NCI-H446 treated with DMSO at 0.1 percent for 48 hours (cell line): ENCODE data around the gene KCNQ4.

Source experiments
- DNase-seq: peaks from one replicate; lab custom pipeline; 2025; lab: John Stamatoyannopoulos, UW

The KCNQ4 gene

GRCh38 chr1:40795811-40796586, 12.4 kb downstream of the KCNQ4 start:
- no peak for DNase-seq

- no peak for DNase-seq
These were observed 13.5 kb downstream of the KCNQ4 start for GRCh38 chr1:40796939-40797667.

GRCh38 chr1:40797668-40798010, 14.1 kb downstream of the KCNQ4 start:
- no peak for DNase-seq

- no peak for DNase-seq
These were observed 15.0 kb downstream of the KCNQ4 start for GRCh38 chr1:40798366-40799281.

GRCh38 chr1:40799351-40799867, 15.8 kb downstream of the KCNQ4 start:
- DNase-seq: no peak

GRCh38 chr1:40801742-40802077, 18.1 kb downstream of the KCNQ4 start:
- no peak for DNase-seq

- DNase-seq: no peak
These were observed 18.6 kb downstream of the KCNQ4 start for GRCh38 chr1:40802078-40802741.

GRCh38 chr1:40802742-40803113, 19.1 kb downstream of the KCNQ4 start:
- DNase-seq: no peak

- DNase-seq: no peak
These were observed 19.9 kb downstream of the KCNQ4 start for GRCh38 chr1:40803447-40803846.

- no peak for DNase-seq
These were observed 20.3 kb downstream of the KCNQ4 start for GRCh38 chr1:40803902-40804301.

- DNase-seq: no peak
These were observed 22.7 kb downstream of the KCNQ4 start for GRCh38 chr1:40806240-40806639.

- DNase-seq: no peak
These were observed 23.4 kb downstream of the KCNQ4 start for GRCh38 chr1:40806731-40807695.

GRCh38 chr1:40808002-40808401, 24.4 kb downstream of the KCNQ4 start:
- no peak for DNase-seq

- no peak for DNase-seq
These were observed 24.9 kb downstream of the KCNQ4 start for GRCh38 chr1:40808444-40808843.

- DNase-seq: no peak
These were observed 25.3 kb downstream of the KCNQ4 start for GRCh38 chr1:40808909-40809308.

- DNase-seq: no peak
These were observed 27.3 kb downstream of the KCNQ4 start for GRCh38 chr1:40810927-40811326.

- no peak for DNase-seq
These were observed 31.8 kb downstream of the KCNQ4 start for GRCh38 chr1:40815420-40815819.

- DNase-seq: no peak
These were observed 34.2 kb downstream of the KCNQ4 start for GRCh38 chr1:40817791-40818263.

GRCh38 chr1:40818264-40818961, 34.8 kb downstream of the KCNQ4 start:
- DNase-seq: no peak

GRCh38 chr1:40819101-40819500, 35.5 kb downstream of the KCNQ4 start:
- no peak for DNase-seq
